Measurements from ENCODE around the gene VPS13C. TPM values are rescaled to one million over a fixed set of nuclear protein-coding genes. Genes with fewer than 3 reads are reported as not detected.
"Not testable (repeated sequence)": the region's sequence is repeated elsewhere in the genome, so short reads cannot be mapped to it uniquely, and the experiment has no call there.

The VPS13C gene
- total RNA-seq, 2 donors from 2014 or later, result 67.0 to 85.2 TPM

DNA sequence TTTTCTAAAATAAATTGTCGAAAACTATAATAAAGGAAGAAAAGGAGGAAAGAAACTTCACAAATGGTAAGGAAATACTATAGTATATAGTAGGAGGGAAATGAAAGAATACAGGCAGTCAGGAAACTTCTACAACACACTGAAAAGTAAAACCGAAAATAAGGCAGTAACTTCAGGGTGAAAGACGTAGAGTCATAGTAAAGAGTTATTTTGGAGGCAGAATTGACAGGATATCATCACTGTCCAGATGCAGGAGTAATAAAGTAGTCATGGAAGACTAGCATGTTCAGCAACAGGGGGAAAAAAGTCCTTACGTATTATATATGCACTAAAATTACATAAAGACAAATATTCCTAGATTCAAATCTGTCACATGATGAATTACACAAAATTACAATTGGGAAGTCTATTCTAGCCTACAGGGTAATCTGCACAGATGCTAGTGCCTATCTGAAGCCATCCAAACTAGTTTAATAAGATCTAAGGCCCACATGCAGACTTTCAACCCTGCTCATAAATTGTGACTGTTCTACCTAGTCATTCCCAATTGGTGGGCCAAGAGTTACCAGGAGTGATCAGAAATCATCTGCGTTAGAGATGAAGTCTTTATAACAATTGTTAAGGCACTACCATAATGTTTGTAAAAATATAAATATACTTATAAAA is 14.0 kb downstream of the VPS13C start:
- H3K27me3 Mint-ChIP-seq, result no peaks in the 10 kb centered on the region
- peaks cover 15% of the 10 kb centered on the region for H3K4me1 Mint-ChIP-seq
- peak overlapping the region; percentile 70 for H3K4me3 Mint-ChIP-seq
- peak overlapping the region; percentile 64 for H3K27ac Mint-ChIP-seq
- no peaks in the 10 kb centered on the region for H3K9me3 Mint-ChIP-seq
- peaks cover 37% of the 10 kb centered on the region for H3K36me3 Mint-ChIP-seq (ENCODE audit: low read depth)
- ATAC-seq (replicated peaks), result peak; percentile 90

DNA sequence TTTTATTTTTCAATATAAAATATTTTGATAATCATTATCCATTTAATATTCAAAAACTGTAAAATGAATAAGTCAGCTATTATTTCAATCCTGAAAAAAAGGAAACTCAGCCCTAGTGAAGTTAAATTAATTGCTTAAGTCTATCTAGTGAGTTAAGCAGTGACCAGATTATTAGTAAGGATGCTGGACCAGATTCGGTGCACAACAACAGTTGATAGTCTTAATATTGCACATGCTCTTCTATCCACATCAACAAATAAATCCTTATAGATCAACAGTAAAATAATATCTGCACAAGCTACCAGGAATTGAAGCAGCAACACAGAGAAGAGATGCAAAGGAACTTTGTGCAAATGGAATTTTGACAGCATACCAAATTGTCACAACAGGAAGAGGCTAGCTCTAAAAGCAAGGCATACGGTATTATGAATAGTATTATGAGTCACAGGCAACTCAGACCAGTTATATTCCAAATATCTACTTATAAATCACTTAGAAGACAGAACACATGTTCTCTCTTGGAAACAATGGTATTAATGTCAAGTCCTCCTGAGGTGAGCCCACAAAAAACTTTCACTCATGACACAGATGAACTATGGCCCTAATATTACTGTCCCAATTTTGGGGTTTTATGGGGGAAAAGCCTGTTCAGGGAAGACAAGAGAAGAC is 24.9 kb downstream of the VPS13C start:
- peaks cover 74% of the 10 kb centered on the region for H3K36me3 Mint-ChIP-seq (ENCODE audit: low read depth)
- H3K27me3 Mint-ChIP-seq, result no peaks in the 10 kb centered on the region
- peaks cover 12% of the 10 kb centered on the region for H3K4me1 Mint-ChIP-seq
- peak overlapping the region; percentile 4 for H3K4me3 Mint-ChIP-seq
- no peaks in the 10 kb centered on the region for H3K9me3 Mint-ChIP-seq
- ATAC-seq (replicated peaks), result peak; percentile 52
- H3K27ac Mint-ChIP-seq, result no peak overlapping the region

DNA sequence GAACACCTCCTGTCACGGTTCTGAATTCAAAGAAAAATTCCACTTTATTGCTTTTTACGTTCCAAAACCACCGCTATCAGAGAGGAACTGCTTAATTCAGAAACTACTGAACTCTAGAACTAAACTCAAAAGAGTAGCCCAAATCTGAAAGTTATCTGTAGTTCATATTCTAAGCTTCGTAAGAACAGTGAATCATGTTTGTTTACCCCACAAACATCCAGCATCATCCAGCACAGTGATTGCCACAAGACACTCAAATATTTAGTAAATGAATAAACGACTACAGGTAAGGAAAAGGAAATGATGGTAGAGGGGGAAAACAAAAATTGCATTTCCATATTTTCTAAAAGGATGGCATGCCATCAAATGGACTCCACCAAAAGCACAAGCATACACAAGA is 32.3 kb downstream of the VPS13C start:
- H3K4me1 Mint-ChIP-seq, result peaks cover 11% of the 10 kb centered on the region
- no peaks in the 10 kb centered on the region for H3K27me3 Mint-ChIP-seq
- peaks cover 78% of the 10 kb centered on the region for H3K36me3 Mint-ChIP-seq (ENCODE audit: low read depth)
- no peak overlapping the region for H3K4me3 Mint-ChIP-seq
- no peak overlapping the region for H3K27ac Mint-ChIP-seq
- ATAC-seq (replicated peaks), result peak; percentile 32
- no peaks in the 10 kb centered on the region for H3K9me3 Mint-ChIP-seq

DNA sequence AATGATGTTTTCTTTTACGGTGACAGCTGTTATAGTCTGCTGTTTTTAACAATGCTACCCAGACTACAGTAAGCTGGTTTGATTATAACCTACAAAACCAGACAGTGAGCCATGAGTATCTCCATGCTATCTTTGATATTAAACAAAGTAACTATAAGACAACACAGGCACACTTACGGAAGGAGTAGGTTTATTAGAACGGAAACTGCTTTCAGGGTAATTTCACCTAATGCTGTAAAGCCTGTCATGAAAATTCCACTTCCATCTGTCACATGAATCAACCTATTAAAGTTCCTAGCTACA is 33.0 kb downstream of the VPS13C start:
- Mint-ChIP-seq H3K36me3 (ENCODE audit: low read depth) (peaks cover 79% of the 10 kb centered on the region), H3K27me3 (no peaks in the 10 kb centered on the region), H3K4me1 (peaks cover 11% of the 10 kb centered on the region), H3K9me3 (no peaks in the 10 kb centered on the region), H3K27ac (no peak overlapping the region), H3K4me3 (no peak overlapping the region)
- no peak for ATAC-seq (replicated peaks)

DNA sequence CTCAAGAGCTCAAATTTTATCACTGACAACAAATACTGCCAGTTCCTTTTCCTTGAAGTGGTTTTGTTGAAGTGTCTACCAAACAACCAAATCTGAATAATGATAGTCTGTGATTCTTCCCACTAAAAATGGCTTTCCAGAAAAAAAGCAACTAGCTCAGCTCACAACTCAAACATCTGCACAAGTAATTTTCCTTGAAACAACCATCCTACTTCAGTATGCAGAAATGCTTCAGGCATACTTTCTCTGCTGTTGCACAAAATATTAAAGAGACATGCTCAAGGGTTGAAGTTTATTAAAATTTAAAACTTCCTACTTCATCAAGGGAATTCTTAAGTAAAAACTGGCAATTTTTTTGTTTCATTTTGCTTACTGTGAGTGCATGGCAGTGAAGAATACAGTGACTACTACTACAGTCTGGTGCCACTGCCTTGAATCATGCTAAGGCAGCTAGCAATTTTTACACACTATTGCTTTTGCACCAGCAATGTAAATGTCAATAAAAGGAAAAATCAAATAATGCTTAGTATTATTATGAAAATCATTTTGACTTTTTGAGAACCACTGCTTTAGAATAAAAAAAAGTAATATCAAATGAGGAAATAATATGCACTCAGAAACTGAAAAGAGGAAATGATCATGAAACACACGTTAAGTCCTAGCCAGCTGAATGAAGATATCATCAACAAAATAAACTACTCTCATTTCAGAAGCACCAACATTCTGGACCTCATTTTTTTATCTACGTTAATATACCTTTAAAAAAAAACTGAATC is 33.6 kb downstream of the VPS13C start:
- no peaks in the 10 kb centered on the region for H3K27me3 Mint-ChIP-seq
- H3K36me3 Mint-ChIP-seq (ENCODE audit: low read depth), result peaks cover 81% of the 10 kb centered on the region
- ATAC-seq (replicated peaks), result no peak
- H3K4me1 Mint-ChIP-seq, result peaks cover 11% of the 10 kb centered on the region
- H3K4me3 Mint-ChIP-seq, result no peak overlapping the region
- H3K27ac Mint-ChIP-seq, result peak overlapping the region; percentile 28
- no peaks in the 10 kb centered on the region for H3K9me3 Mint-ChIP-seq

DNA sequence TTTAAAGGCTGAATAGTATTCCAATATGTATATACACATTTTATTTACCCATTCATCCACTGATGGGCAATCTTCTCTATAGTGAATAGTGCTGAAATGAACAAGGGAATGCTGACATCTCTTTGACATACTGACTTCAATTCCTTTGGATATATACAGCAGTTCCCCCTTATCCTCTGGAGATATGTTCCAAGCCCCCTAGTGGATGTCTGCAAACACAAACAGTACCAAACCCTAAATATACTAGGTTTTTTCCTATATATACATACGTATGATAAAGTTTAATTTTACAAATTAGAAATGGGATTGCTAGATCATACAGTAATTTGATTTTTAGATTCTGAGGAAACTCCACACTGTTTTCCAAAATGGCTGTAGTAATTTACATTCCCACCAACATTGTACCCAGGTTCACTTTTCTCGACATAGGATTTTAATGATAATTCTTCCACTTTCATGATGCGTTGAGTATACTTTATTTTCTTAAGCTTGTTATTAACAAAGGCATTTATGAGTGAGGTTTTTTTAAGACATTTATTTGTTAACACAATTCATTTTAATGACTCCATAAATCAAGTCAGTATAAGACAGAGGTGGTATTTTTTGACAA is 38.2 kb downstream of the VPS13C start:
- no peak overlapping the region for H3K4me3 Mint-ChIP-seq
- no peaks in the 10 kb centered on the region for H3K9me3 Mint-ChIP-seq
- H3K4me1 Mint-ChIP-seq, result no peaks in the 10 kb centered on the region
- peaks cover 81% of the 10 kb centered on the region for H3K36me3 Mint-ChIP-seq (ENCODE audit: low read depth)
- no peaks in the 10 kb centered on the region for H3K27me3 Mint-ChIP-seq
- ATAC-seq (replicated peaks), result no peak
- no peak overlapping the region for H3K27ac Mint-ChIP-seq

DNA sequence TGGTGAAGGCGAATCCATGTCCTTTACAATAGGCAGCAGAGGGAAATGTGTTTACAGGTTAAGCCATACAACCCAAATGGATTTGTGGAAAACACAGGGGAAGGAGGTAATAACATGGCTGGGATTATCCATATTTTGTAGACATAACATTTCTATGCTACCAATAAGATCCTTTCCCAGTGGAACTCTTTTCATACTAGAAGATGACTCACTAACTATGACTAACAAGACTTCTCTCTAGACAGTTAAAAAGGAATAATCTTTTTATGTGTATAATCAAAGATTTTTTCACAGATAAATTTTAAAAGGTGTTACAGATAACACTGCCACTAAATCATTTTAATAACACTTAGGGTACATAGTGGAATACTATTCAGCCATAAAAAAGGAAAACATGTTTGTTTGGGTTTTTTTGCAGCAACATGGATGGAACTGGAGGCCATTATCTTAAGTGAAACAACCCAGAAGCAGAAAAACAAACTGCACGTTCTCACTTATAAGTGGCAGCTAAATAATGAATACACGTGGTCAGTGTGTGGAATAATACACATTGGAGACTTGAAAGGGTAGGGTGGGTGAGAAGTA is 39.6 kb downstream of the VPS13C start:
- H3K9me3 Mint-ChIP-seq, result no peaks in the 10 kb centered on the region
- no peaks in the 10 kb centered on the region for H3K27me3 Mint-ChIP-seq
- H3K27ac Mint-ChIP-seq, result no peak overlapping the region
- H3K4me1 Mint-ChIP-seq, result no peaks in the 10 kb centered on the region
- no peak overlapping the region for H3K4me3 Mint-ChIP-seq
- H3K36me3 Mint-ChIP-seq (ENCODE audit: low read depth), result peaks cover 71% of the 10 kb centered on the region
- ATAC-seq (replicated peaks), result no peak

DNA sequence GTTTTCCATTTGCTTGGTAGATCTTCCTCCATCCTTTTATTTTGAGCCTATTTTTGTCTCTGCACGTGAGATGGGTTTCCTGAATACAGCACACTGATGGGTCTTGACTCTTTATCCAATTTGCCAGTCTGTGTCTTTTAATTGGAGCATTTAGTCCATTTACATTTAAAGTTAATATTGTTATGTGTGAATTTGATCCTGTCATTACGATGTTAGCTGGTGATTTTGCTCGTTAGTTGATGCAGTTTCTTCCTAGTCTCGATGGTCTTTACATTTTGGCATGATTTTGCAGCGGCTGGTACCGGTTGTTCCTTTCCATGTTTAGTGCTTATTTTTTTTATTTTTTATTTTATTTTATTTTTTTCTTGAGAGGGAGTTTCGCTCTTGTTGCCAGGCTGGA is 54.9 kb downstream of the VPS13C start:
- H3K36me3 Mint-ChIP-seq (ENCODE audit: low read depth), result peaks cover 53% of the 10 kb centered on the region
- not testable (repeated sequence) for H3K9me3 Mint-ChIP-seq; H3K4me1 Mint-ChIP-seq; H3K27me3 Mint-ChIP-seq; H3K27ac Mint-ChIP-seq; ATAC-seq (replicated peaks); H3K4me3 Mint-ChIP-seq

DNA sequence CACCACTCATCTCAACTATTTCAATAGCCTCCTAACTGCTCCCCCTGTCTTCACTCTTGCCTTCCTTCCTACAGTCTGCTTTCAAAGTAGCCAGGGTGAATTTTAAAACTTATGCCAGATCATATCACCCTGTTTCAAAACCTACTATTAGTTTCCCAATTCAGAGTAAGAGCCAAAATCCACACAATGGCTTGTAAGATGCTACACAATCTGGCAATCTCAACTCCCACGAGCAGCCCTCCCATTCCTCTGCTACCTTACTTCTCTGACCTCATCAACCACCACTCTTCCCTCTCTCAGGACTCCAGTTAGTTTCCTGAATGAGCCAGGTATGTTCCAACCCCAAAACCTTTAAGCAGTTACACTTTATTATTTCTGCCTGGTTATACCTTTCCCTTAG is 62.5 kb downstream of the VPS13C start:
- ATAC-seq (replicated peaks), result no peak
- Mint-ChIP-seq H3K27ac (peak overlapping the region; percentile 16), H3K9me3 (no peaks in the 10 kb centered on the region), H3K36me3 (ENCODE audit: low read depth) (peaks cover 75% of the 10 kb centered on the region), H3K4me3 (no peak overlapping the region), H3K27me3 (no peaks in the 10 kb centered on the region), H3K4me1 (peaks cover 4% of the 10 kb centered on the region)

DNA sequence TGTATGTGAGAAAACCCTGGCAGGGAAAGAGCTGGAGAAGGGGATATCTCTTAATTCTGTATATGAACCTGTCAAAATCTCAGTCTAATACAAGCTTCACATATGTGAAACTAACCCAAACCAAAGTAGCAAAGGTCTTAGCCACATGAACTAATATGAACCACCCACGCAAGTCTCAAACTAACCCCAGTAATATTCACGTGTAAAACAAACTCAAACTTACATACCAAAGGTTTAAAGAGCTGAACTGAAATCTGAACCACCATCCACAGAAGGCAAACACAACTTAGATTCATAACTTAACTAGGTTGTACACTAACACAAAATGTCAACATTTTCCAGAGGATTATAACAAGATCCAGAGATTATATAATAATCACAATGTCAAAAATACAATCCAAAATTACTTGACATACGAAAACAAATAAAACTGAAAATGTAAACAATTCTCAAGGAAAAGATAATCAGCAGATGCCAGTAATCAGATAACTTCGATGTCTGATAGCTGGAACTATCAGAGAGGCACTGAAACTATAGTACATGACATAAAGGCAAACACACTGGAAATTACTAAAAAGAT is 64.1 kb downstream of the VPS13C start:
- Mint-ChIP-seq H3K27ac (peak overlapping the region; percentile 18), H3K36me3 (ENCODE audit: low read depth) (peaks cover 89% of the 10 kb centered on the region), H3K4me3 (no peak overlapping the region), H3K4me1 (peaks cover 4% of the 10 kb centered on the region), H3K9me3 (no peaks in the 10 kb centered on the region), H3K27me3 (no peaks in the 10 kb centered on the region)
- no peak for ATAC-seq (replicated peaks)

DNA sequence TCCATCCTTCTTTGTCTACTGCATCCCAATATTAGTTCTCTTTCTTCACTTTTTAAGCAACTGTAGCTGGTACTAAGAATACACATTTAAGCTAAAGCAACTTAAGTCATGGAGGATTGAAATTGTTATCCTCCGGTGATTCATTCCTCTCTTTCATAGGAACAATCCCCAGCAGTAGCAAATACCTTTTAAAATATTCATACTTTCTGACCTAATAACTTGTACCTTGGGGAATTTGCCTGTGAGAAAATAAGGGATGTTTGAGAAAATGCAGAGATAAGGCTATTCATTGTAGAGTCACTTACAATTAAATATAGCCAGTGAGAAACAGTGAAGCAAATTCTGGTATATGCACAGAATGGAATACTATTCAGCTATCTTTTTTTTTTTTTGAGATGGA is 66.0 kb downstream of the VPS13C start:
- ATAC-seq (replicated peaks), result no peak
- H3K9me3 Mint-ChIP-seq, result no peaks in the 10 kb centered on the region
- peaks cover 97% of the 10 kb centered on the region for H3K36me3 Mint-ChIP-seq (ENCODE audit: low read depth)
- H3K27me3 Mint-ChIP-seq, result no peaks in the 10 kb centered on the region
- H3K4me1 Mint-ChIP-seq, result peaks cover 4% of the 10 kb centered on the region
- H3K4me3 Mint-ChIP-seq, result no peak overlapping the region
- H3K27ac Mint-ChIP-seq, result no peak overlapping the region

DNA sequence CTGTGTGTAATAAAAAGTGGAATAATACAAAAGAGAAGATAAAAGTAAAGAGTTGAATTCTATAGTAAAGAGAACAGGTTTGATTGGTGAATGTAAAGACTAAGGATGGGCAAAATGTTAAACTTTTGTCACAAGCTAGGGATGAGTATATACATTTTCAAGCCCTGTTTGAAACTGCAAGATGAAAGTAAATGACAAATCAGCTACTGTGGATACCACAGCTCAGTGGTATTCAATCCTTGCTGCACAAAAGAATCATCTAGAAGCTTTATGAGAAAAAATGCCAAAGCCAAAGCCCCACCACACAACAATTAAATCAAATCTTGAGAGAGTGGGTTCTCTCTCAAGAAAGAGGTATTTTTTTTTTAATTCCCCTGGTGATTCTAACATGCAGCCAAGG is 67.7 kb downstream of the VPS13C start:
- ATAC-seq (replicated peaks), result peak; percentile 64
- H3K4me3 Mint-ChIP-seq, result no peak overlapping the region
- peaks cover 98% of the 10 kb centered on the region for H3K36me3 Mint-ChIP-seq (ENCODE audit: low read depth)
- H3K27ac Mint-ChIP-seq, result peak overlapping the region; percentile 27
- peaks cover 4% of the 10 kb centered on the region for H3K4me1 Mint-ChIP-seq
- no peaks in the 10 kb centered on the region for H3K9me3 Mint-ChIP-seq
- no peaks in the 10 kb centered on the region for H3K27me3 Mint-ChIP-seq

DNA sequence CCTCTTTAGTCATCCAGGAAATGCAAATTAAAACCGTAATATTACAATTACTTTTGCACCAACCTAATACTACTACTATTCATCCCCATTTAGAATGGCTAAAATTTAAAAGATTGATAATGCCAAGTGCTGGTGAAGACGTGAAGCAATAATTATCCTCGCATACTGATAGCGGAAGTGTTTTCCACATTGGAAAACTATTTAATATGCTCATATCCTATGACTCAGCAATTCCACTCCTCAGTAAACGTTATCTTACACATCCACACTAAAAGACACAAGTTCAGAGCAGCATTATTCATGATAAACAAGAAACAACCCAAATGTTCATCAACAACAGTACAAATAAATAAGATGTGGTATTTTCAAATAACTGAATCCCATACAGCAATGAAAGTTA is 70.6 kb downstream of the VPS13C start:
- Mint-ChIP-seq H3K4me1 (peaks cover 4% of the 10 kb centered on the region), H3K4me3 (no peak overlapping the region), H3K27ac (no peak overlapping the region), H3K27me3 (no peaks in the 10 kb centered on the region), H3K36me3 (ENCODE audit: low read depth) (peaks cover 89% of the 10 kb centered on the region), H3K9me3 (no peaks in the 10 kb centered on the region)
- ATAC-seq (replicated peaks), result no peak

DNA sequence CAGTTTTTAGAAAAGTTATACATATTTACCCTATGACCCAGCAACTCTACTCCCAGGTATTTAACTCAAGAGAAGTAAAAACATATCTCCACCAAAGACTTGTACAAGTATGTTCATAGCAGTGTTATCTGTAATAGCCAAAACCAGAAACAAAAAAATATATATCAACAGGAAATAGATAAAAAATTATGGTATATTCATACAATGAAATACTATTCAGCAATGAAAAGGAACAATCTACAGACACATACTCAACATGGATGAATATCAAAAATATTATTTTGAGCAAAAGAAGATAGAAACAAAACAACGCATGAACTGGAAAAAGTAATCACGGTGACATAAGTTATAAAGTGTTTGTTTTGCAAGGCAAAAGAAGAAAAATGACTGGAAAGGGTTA is 72.4 kb downstream of the VPS13C start:
- Mint-ChIP-seq H3K36me3 (ENCODE audit: low read depth) (peaks cover 91% of the 10 kb centered on the region), H3K27me3 (no peaks in the 10 kb centered on the region), H3K4me1 (peaks cover 4% of the 10 kb centered on the region), H3K9me3 (no peaks in the 10 kb centered on the region), H3K27ac (no peak overlapping the region), H3K4me3 (no peak overlapping the region)
- ATAC-seq (replicated peaks), result no peak

Data from activated T-helper 17 cell treated with anti-CD3 and anti-CD28 coated beads, Interleukin-2, amount 50 U/mL, for 72 hours (primary cell).